ENCODE results near the gene TUBB1. TPM values are rescaled to one million over a fixed set of nuclear protein-coding genes. Genes with fewer than 3 reads are reported as not detected.

TUBB1 gene
- total and polyA plus RNA-seq, 2 of the 13 experiments (the other 11 are each of a cell fraction or from before 2014, with no cell fraction given), result 0.11 to 57.6 TPM

DNA sequence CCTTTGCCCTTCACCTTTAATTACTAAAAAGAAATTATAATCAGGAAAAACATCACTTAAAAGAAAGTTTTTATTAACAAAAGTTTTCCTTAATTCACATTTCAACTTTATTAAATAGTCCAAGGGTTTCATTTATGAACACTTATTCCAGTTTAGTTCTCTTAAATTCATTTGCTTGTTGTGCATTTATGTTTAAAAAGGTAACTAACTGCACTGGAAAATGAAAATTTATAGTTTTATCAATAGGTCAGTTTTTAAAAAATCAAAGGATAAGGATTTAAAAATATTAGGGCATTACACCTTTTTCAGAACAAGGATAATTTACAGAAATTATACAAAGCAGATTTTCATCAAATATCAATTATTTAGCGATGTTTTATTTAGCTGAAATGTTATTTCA is 13.9 kb downstream of the TUBB1 start:
- Histone ChIP-seq H3K9ac (ENCODE audit: insufficient read depth, low read depth, low read length) (peak overlapping the region; percentile 72), H3K4me3 (replicated peaks in 1 of 3; ENCODE audit: insufficient read depth in 1 of 3, low read depth in 2 of 3, low read length in 3 of 3) (peak overlapping the region in 2 of 3 experiments; percentile 65 to 97; a peak in 3 of 6 replicates), H3K27ac (ENCODE audit: extremely low read length, insufficient read depth, low read length) (no peak overlapping the region), H4K20me1 (ENCODE audit: insufficient read depth, low read length) (peaks cover 10% of the 10 kb centered on the region; the same call in 1 of the 2 replicates), H2AFZ (ENCODE audit: low read length) (no peak overlapping the region), H3K9me3 (ENCODE audit: low read length) (no peaks in the 10 kb centered on the region), H3K79me2 (ENCODE audit: insufficient read depth, low read length) (peaks cover 43% of the 10 kb centered on the region), H3K4me1 (ENCODE audit: insufficient read depth, low read length) (peaks cover 43% of the 10 kb centered on the region), H3K36me3 (replicated peaks in 1 of 2; ENCODE audit: control insufficient read depth in 1 of 2, insufficient read depth in 2 of 2, low read length in 2 of 2) (peaks cover 7 to 14% of the 10 kb centered on the region in 2 experiments; a peak in 4 of 5 replicates), H3K27me3 (ENCODE audit: control insufficient read depth in 1 of 2, insufficient read depth in 2 of 2, low read length in 2 of 2) (no peaks in the 10 kb centered on the region; a peak in 1 of 5 replicates), H3K4me2 (ENCODE audit: low read depth, low read length) (peak overlapping the region; percentile 92)
- WGBS (ENCODE audit: low lambda C conversion rate), result 96% methylated on average over 1 of the region's 1 CpG
- ChIA-PET CTCF (ENCODE audit: low intra/inter-chr PET ratio, low total read pairs) (no interaction called here), POLR2A (interaction anchor here (1.1 to 3.7 kb wide), 9 partner anchors 13 to 162 kb away, joined by 3 to 68 read pairs (median 7); partner anchors contain the start of gene NELFCD)
- TF ChIP-seq CBX2 (IDR thresholded peaks at IDR 0.05; ENCODE audit: low read depth, low read length), result peak; percentile 95
- TF ChIP-seq CBX2 (CRISPR knock-in tag; IDR thresholded peaks at IDR 0.05; ENCODE audit: low read depth), result no peak
- TF ChIP-seq YY1 (IDR thresholded peaks at IDR 0.05; ENCODE audit: insufficient read depth, insufficient replicate concordance, low read depth, low read length), result no peak
- BruUV-seq (replicated peaks), result no TSS peak
- intact Hi-C loops (cut with micrococcal nuclease; ENCODE audit: unreplicated experiment), result loop anchor here (2.0 to 5.0 kb wide), 2 partner anchors 36 to 140 kb away; no protein-coding TSS in a partner anchor
- ATAC-seq (no peak), FAIRE-seq (no peak), DNase-seq (ENCODE audit: low spot score) (no peak)
- in situ Hi-C loops (cut with HindIII; ENCODE audit: extremely low pct_ligation_motif_present, low pct_unique_long_range_greater_than_20kb), result no loop called here

GRCh38 chr20:59033616-59034165 is 14.5 kb downstream of the TUBB1 start:
- peaks cover 6 to 13% of the 10 kb centered on the region in 2 experiments; a peak in 3 of 5 replicates for H3K36me3 ChIP-seq (replicated peaks in 1 of 2; ENCODE audit: control insufficient read depth in 1 of 2, insufficient read depth in 2 of 2, low read length in 2 of 2)
- peaks cover 38% of the 10 kb centered on the region for H3K79me2 ChIP-seq (ENCODE audit: insufficient read depth, low read length)
- peaks cover 37% of the 10 kb centered on the region for H3K4me1 ChIP-seq (ENCODE audit: insufficient read depth, low read length)
- no TSS peak for BruUV-seq (replicated peaks)
- DNase-seq (ENCODE audit: low spot score) (no peak), FAIRE-seq (no peak), ATAC-seq (no peak)
- H3K9ac ChIP-seq (ENCODE audit: insufficient read depth, low read depth, low read length), result no peak overlapping the region
- intact Hi-C loops (cut with micrococcal nuclease; ENCODE audit: unreplicated experiment), result loop anchor here (2.0 to 5.0 kb wide), 2 partner anchors 36 to 141 kb away; no protein-coding TSS in a partner anchor
- H4K20me1 ChIP-seq (ENCODE audit: insufficient read depth, low read length), result peaks cover 8% of the 10 kb centered on the region; the same call in 1 of the 2 replicates
- no peak for TF ChIP-seq TBX2 (CRISPR knock-in tag; IDR thresholded peaks at IDR 0.05; ENCODE audit: borderline replicate concordance)
- TF ChIP-seq ZMYM4 (CRISPR knock-in tag; IDR thresholded peaks at IDR 0.05), result no peak
- TF ChIP-seq, protein P1, sequence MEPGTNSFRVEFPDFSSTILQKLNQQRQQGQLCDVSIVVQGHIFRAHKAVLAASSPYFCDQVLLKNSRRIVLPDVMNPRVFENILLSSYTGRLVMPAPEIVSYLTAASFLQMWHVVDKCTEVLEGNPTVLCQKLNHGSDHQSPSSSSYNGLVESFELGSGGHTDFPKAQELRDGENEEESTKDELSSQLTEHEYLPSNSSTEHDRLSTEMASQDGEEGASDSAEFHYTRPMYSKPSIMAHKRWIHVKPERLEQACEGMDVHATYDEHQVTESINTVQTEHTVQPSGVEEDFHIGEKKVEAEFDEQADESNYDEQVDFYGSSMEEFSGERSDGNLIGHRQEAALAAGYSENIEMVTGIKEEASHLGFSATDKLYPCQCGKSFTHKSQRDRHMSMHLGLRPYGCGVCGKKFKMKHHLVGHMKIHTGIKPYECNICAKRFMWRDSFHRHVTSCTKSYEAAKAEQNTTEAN (CRISPR knock-in tag; conservative IDR thresholded peaks at IDR 0.05), result no peak
- no peak for TF ChIP-seq ZFP37 (CRISPR knock-in tag; IDR thresholded peaks at IDR 0.05; ENCODE audit: borderline replicate concordance)
- 0 out of 2 replicates have a peak, but pooled peaks have one; percentile 42 for TF ChIP-seq SRF (IDR thresholded peaks at IDR 0.05; ENCODE audit: low read depth, low read length)
- no peak overlapping the region for H2AFZ ChIP-seq (ENCODE audit: low read length)
- H3K9me3 ChIP-seq (ENCODE audit: low read length), result no peaks in the 10 kb centered on the region
- no peaks in the 10 kb centered on the region; a peak in 1 of 5 replicates for H3K27me3 ChIP-seq (ENCODE audit: control insufficient read depth in 1 of 2, insufficient read depth in 2 of 2, low read length in 2 of 2)
- no peak overlapping the region for H3K27ac ChIP-seq (ENCODE audit: extremely low read length, insufficient read depth, low read length)
- no peak overlapping the region for H3K4me2 ChIP-seq (ENCODE audit: low read depth, low read length)
- ChIA-PET CTCF (ENCODE audit: low intra/inter-chr PET ratio, low total read pairs) (no interaction called here), POLR2A (interaction anchor here (3.0 to 3.7 kb wide), 2 partner anchors 53 to 142 kb away, joined by 12 to 68 read pairs; partner anchors contain the start of gene NELFCD)
- in situ Hi-C loops (cut with HindIII; ENCODE audit: extremely low pct_ligation_motif_present, low pct_unique_long_range_greater_than_20kb), result no loop called here
- H3K4me3 ChIP-seq (replicated peaks in 1 of 3; ENCODE audit: insufficient read depth in 1 of 3, low read depth in 2 of 3, low read length in 3 of 3), result no peak overlapping the region; a peak in 1 of 6 replicates
- 78% methylated on average over 2 of the region's 2 CpGs for WGBS (ENCODE audit: low lambda C conversion rate)
